Gastroesophageal sphincter (tissue), 4 donors: ENCODE data around the gene ERCC8. TPM values are rescaled to one million over a fixed set of nuclear protein-coding genes. Genes with fewer than 3 reads are reported as not detected.

Experiments
- ATAC-seq: fragments of 150-250 bp; one replicate; pipeline ENCODE4 v1.9.1; 2016; ENCODE audit warnings: mild to moderate bottlenecking, moderate library complexity
- H3K27ac ChIP-seq, 4 donors: fragments of 200-600 bp; sonication (generic) in 3 of 4; 1 replicate in 3 of 4; 2 replicates in 1 of 4; pipeline ENCODE4 v1.5.1; 2016 to 2019
- H3K27me3 ChIP-seq: fragments of 200-600 bp; sonication (generic); one replicate; pipeline ENCODE4 v1.5.1; 2019
- H3K36me3 ChIP-seq, 2 donors: fragments of 200-600 bp; sonication (generic); one replicate each; pipeline ENCODE4 v1.5.1; 2019; ENCODE audit warnings: control low read depth in 1 of 2
- H3K4me1 ChIP-seq, 3 donors: fragments of 200-600 bp; sonication (generic); 1 replicate in 2 of 3; 2 replicates in 1 of 3; pipeline ENCODE4 v1.5.1; 2016 to 2019; ENCODE audit warnings: control low read depth in 2 of 3
- H3K4me3 ChIP-seq, 2 donors: fragments of 200-600 bp; sonication (generic); one replicate each; pipeline ENCODE4 v1.5.1; 2019; ENCODE audit warnings: mild to moderate bottlenecking in 1 of 2, moderate library complexity in 1 of 2
- H3K9me3 ChIP-seq, 3 donors: fragments of 200-600 bp; sonication (generic); one replicate each; pipeline ENCODE4 v1.5.1; 2017 to 2019; ENCODE audit warnings: control low read depth in 2 of 3
- EP300 ChIP-seq: sonication (generic); formaldehyde crosslinking; IDR thresholded peaks from one replicate; pipeline ENCODE4 v1.6.1; 2017; ENCODE audit warnings: antibody characterized with exemption, mild to moderate bottlenecking
- POLR2A ChIP-seq, 2 donors: fragments of 450-650 bp; IDR thresholded peaks; one replicate each; pipeline ENCODE4 v1.6.1; 2017; ENCODE audit warnings: antibody characterized with exemption in 2 of 2, mild to moderate bottlenecking in 2 of 2, moderate library complexity in 1 of 2
- POLR2AphosphoS5 ChIP-seq: sonication (generic); formaldehyde crosslinking; IDR thresholded peaks from one replicate; pipeline ENCODE4 v1.6.1; 2017; ENCODE audit warnings: antibody characterized with exemption
- WGBS, 2 donors: methylation state at CpG; one replicate each; pipeline ENCODE4 v1.1.5; 2018; ENCODE audit warnings: low coverage in 1 of 2; 5-methylcytosine and 5-hydroxymethylcytosine counted together
- total RNA-seq, 4 donors: library from RNA; depleted of rRNA; stranded (reverse); fragments of >200 nt; gene quantifications; one replicate each; pipeline ENCODE4 v1.1.0, GENCODE V29; 2016
- TF ChIP-seq, protein P1 (sequence below), 4 experiments: fragments of 200-600 bp in 2 of 4; fragments of 450-650 bp in 2 of 4; sonication (generic) in 1 of 4; IDR thresholded peaks; one replicate each; pipeline ENCODE4 v1.5.1; 2017 to 2019; ENCODE audit warnings: antibody characterized with exemption in 4 of 4, mild to moderate bottlenecking in 2 of 4, moderate library complexity in 2 of 4

Gene ERCC8
- total RNA-seq, 4 donors from 2014 or later, result 10.1 to 19.5 (median 11.9) TPM

DNA sequence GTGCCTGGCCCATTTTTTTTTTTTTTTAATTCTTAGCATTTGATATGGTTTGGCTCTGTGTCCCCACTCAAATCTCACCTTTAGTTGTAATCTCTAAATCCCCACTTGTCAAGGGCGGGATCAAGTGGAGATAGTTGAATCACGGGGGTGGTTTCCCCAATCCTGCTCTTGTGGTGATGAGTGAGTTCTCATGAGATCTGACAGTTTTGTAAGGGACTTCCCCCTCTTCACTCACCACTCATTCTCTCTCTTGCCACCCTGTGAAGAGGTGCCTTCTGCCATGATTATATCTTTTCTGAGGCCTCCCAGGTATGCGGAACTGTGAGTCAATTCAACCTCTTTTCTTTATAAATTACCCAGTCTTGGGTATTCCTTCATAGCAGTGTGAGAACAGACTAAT is 27.4 kb upstream of the ERCC8 start:
- no peaks in the 10 kb centered on the region for H3K4me1 ChIP-seq
- TF ChIP-seq EP300 (no peak), POLR2AphosphoS5 (no peak), POLR2A (IDR thresholded peaks at IDR 0.05) (no peak)
- TF ChIP-seq, protein P1, sequence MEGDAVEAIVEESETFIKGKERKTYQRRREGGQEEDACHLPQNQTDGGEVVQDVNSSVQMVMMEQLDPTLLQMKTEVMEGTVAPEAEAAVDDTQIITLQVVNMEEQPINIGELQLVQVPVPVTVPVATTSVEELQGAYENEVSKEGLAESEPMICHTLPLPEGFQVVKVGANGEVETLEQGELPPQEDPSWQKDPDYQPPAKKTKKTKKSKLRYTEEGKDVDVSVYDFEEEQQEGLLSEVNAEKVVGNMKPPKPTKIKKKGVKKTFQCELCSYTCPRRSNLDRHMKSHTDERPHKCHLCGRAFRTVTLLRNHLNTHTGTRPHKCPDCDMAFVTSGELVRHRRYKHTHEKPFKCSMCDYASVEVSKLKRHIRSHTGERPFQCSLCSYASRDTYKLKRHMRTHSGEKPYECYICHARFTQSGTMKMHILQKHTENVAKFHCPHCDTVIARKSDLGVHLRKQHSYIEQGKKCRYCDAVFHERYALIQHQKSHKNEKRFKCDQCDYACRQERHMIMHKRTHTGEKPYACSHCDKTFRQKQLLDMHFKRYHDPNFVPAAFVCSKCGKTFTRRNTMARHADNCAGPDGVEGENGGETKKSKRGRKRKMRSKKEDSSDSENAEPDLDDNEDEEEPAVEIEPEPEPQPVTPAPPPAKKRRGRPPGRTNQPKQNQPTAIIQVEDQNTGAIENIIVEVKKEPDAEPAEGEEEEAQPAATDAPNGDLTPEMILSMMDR (IDR thresholded peaks at IDR 0.05), result no peak
- H3K36me3 ChIP-seq, result no peaks in the 10 kb centered on the region
- no peak overlapping the region for H3K27ac ChIP-seq
- H3K27me3 ChIP-seq, result no peaks in the 10 kb centered on the region
- no peak for ATAC-seq
- H3K4me3 ChIP-seq, result no peak overlapping the region
- peaks cover 0 to 9% (median 0%) of the 10 kb centered on the region in 3 donors for H3K9me3 ChIP-seq
- 93 to 100% methylated on average over 1 to 3 of the region's 3 CpGs for WGBS, 2 donors

DNA sequence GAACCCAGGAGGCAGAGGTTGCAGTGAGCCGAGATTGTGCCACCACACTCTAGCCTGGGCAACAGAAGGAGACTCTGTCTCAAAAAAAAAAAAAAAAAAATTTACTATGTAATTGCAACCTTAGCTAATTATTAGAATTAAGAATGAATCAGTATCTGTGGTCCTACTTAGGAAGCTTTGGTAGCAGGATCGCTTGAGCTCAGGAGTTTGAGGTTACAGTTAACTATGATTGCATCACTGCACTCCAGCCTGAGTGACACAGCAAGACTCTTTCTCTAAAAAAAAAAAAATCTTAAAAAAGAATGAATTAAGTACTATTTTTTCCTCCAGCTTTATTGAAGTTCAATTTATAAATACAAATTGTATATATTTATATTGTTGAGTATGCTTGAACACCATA is 16.8 kb upstream of the ERCC8 start:
- ATAC-seq, result no peak
- Histone ChIP-seq H3K27ac (no peak overlapping the region), H3K27me3 (no peaks in the 10 kb centered on the region), H3K36me3 (no peaks in the 10 kb centered on the region), H3K4me1 (no peaks in the 10 kb centered on the region), H3K9me3 (peaks cover 0 to 3% (median 0%) of the 10 kb centered on the region in 3 donors), H3K4me3 (no peak overlapping the region)
- WGBS, 2 donors, result 93 to 100% methylated on average over 2 of the region's 2 CpGs
- TF ChIP-seq, protein P1 (IDR thresholded peaks at IDR 0.05), result no peak
- TF ChIP-seq POLR2AphosphoS5 (no peak), EP300 (no peak), POLR2A (IDR thresholded peaks at IDR 0.05) (no peak)

DNA sequence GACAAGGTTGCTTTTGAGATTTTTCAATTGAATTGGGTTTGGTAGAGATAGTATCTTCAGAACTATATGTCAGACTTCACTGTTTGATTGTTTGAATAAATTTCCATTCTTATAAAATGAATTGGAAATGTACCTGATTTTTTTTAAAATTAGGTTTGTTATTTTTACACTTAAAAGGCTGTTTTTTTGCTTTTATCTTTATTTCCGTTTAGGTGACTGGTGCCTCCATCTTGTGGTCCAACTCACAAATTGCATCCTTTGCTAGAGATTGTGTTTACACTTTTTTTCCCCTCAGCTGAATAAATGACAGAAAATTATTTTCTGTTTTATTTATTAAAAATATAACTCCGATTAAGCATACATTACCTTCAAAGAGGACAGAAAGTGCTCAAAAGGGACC is 15.7 kb upstream of the ERCC8 start:
- no peak for ATAC-seq
- no peak for TF ChIP-seq POLR2AphosphoS5
- TF ChIP-seq POLR2A (IDR thresholded peaks at IDR 0.05), result no peak
- TF ChIP-seq, protein P1 (IDR thresholded peaks at IDR 0.05), result peak; percentile 9 to 34 (median 20)
- Histone ChIP-seq H3K27ac (no peak overlapping the region), H3K4me1 (no peaks in the 10 kb centered on the region), H3K36me3 (no peaks in the 10 kb centered on the region), H3K4me3 (no peak overlapping the region), H3K9me3 (no peaks in the 10 kb centered on the region), H3K27me3 (no peaks in the 10 kb centered on the region)
- 47 to 57% methylated on average over 1 to 2 of the region's 2 CpGs for WGBS, 2 donors

DNA sequence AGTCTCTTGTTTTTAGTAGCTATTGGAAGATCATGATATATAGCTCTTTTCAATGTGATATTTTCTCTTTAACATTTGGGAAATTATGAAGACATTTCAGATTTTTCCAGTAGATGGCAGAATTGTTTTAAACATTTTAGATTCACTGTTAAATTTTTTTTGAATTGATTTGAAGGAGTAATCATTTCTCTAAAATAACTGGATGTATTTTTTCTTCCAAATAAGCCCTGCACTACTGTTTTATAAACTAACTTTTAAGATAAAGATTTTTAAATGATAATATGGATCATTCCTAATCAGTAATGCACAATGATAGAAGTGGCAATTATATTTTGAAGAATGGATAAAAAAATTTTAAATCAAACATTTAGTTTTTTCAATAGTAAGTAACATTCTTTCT is 14.3 kb upstream of the ERCC8 start:
- Histone ChIP-seq H3K27me3 (no peaks in the 10 kb centered on the region), H3K4me3 (no peak overlapping the region), H3K36me3 (no peaks in the 10 kb centered on the region), H3K27ac (no peak overlapping the region), H3K9me3 (peaks cover 0 to 6% (median 0%) of the 10 kb centered on the region in 3 donors), H3K4me1 (no peaks in the 10 kb centered on the region)
- TF ChIP-seq, protein P1 (IDR thresholded peaks at IDR 0.05), result peak in 1 of 4 experiments; percentile 32
- TF ChIP-seq POLR2A (IDR thresholded peaks at IDR 0.05), result no peak
- no peak for TF ChIP-seq EP300
- no peak for ATAC-seq

DNA sequence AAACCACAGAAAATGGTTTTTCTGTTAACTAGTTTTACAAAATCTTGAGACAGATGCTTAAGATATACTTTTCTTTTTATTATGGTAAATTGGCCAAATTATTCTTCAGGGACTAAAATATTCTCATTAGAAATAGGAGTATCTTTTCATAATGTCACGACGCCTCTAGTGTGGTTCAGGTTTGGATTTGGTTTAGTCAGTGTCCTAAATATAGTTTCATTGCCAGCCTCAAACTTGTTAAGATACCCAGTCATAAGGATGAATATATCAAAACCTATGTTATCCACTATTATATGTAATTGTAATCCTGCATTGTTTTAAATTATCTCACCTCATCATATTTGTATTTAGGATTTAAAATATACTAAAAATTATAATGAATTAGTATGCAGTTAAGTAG is 13.8 kb upstream of the ERCC8 start:
- Histone ChIP-seq H3K4me3 (no peak overlapping the region), H3K36me3 (no peaks in the 10 kb centered on the region), H3K27ac (no peak overlapping the region), H3K27me3 (no peaks in the 10 kb centered on the region), H3K4me1 (no peaks in the 10 kb centered on the region), H3K9me3 (peaks cover 0 to 6% (median 0%) of the 10 kb centered on the region in 3 donors)
- no peak for ATAC-seq
- TF ChIP-seq POLR2A (IDR thresholded peaks at IDR 0.05) (no peak), POLR2AphosphoS5 (no peak)
- TF ChIP-seq, protein P1 (IDR thresholded peaks at IDR 0.05), result no peak
- 74 to 86% methylated on average over 2 of the region's 2 CpGs for WGBS, 2 donors
